Right atrium auricular region (tissue), 2 donors: ENCODE data around the gene NT5DC1. TPM values are rescaled to one million over a fixed set of nuclear protein-coding genes. Genes with fewer than 3 reads are reported as not detected.

Experiments
- DNase-seq: peaks from one replicate; pipeline ENCODE4 v3.0.0-alpha.2; 2019; ENCODE audit warnings: low spot score
- H3K27ac ChIP-seq, 2 donors: fragments of 200-600 bp; sonication (generic); 1 replicate in 1 of 2; 2 replicates in 1 of 2; pipeline ENCODE4 v1.5.1; 2016 to 2019
- H3K27me3 ChIP-seq, 2 donors: fragments of 200-600 bp; sonication (generic); one replicate each; pipeline versions ENCODE4 v1.5.1 to v1.6.0; 2017 to 2019
- H3K36me3 ChIP-seq: fragments of 200-600 bp; sonication (generic); one replicate; pipeline ENCODE4 v1.5.1; 2016
- H3K4me1 ChIP-seq, 2 donors: fragments of 200-600 bp; sonication (generic); one replicate each; pipeline versions ENCODE4 v1.5.1 to v1.6.0; 2017 to 2019
- H3K4me3 ChIP-seq, 2 donors: fragments of 200-600 bp; sonication (generic); 1 replicate in 1 of 2; 2 replicates in 1 of 2; pipeline ENCODE4 v1.5.1; 2017 to 2019; ENCODE audit warnings: mild to moderate bottlenecking in 1 of 2, moderate library complexity in 1 of 2
- H3K9me3 ChIP-seq, 2 donors: fragments of 200-600 bp; sonication (generic); one replicate each; pipeline ENCODE4 v1.5.1; 2019
- total RNA-seq, 2 donors: library from RNA; depleted of rRNA; stranded (reverse); fragments of >200 nt; gene quantifications; one replicate each; pipeline ENCODE4 v1.1.0, GENCODE V29; 2016
- TF ChIP-seq, protein P1 (sequence below), 2 donors: fragments of 200-600 bp; sonication (generic); IDR thresholded peaks; one replicate each; pipeline ENCODE4 v1.5.1; 2019; ENCODE audit warnings: antibody characterized with exemption in 2 of 2

NT5DC1 gene
- total RNA-seq, 2 donors from 2014 or later: 11.2 to 22.6 TPM

DNA sequence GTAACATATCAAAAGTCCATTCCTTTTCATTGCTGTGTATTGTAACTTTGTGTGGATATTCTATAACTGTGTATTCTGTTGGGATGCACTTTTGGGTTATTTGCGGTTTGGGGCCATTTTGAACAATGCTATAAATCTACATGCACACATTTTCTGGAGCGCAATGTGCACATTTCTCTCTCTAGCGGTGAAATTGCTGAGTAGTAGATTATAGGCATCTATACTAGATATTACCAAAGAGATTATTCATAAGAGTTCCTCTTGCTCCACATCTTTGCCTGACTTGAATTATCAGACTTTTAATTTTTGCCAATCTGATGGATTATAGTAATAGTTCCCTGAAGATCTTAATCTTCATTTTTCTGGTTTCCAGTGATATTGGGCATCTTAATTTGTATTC is 21.7 kb upstream of the NT5DC1 start:
- Histone ChIP-seq H3K4me1 (peaks cover 0 to under 1% of the 10 kb centered on the region in 2 donors), H3K9me3 (no peaks in the 10 kb centered on the region), H3K36me3 (no peaks in the 10 kb centered on the region), H3K4me3 (no peak overlapping the region), H3K27me3 (no peaks in the 10 kb centered on the region), H3K27ac (no peak overlapping the region)
- TF ChIP-seq, protein P1, sequence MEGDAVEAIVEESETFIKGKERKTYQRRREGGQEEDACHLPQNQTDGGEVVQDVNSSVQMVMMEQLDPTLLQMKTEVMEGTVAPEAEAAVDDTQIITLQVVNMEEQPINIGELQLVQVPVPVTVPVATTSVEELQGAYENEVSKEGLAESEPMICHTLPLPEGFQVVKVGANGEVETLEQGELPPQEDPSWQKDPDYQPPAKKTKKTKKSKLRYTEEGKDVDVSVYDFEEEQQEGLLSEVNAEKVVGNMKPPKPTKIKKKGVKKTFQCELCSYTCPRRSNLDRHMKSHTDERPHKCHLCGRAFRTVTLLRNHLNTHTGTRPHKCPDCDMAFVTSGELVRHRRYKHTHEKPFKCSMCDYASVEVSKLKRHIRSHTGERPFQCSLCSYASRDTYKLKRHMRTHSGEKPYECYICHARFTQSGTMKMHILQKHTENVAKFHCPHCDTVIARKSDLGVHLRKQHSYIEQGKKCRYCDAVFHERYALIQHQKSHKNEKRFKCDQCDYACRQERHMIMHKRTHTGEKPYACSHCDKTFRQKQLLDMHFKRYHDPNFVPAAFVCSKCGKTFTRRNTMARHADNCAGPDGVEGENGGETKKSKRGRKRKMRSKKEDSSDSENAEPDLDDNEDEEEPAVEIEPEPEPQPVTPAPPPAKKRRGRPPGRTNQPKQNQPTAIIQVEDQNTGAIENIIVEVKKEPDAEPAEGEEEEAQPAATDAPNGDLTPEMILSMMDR (IDR thresholded peaks at IDR 0.05): no peak
- DNase-seq: no peak

DNA sequence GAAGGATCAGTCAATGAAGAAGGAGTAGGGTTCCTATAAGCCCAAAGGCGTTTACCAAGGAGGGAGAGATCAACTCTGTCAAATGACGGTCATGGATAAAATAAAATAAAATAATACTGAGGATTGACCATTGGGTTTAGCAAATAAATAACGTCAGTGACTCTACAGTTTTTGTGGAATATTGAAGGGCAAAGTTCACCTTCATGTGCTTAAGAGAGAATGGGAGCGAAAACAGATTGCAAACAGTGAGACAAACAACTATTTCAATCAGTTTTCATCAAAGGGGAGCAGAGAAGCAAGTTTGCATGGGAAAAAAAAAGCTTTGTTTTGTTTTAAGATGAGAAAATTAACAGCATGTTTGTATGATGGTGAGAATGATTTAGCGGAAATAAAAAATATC is 17.6 kb upstream of the NT5DC1 start:
- H3K27me3 ChIP-seq: no peaks in the 10 kb centered on the region
- H3K4me3 ChIP-seq: no peak overlapping the region
- no peaks in the 10 kb centered on the region for H3K36me3 ChIP-seq
- no peak for DNase-seq
- no peaks in the 10 kb centered on the region for H3K9me3 ChIP-seq
- TF ChIP-seq, protein P1 (IDR thresholded peaks at IDR 0.05): no peak
- H3K27ac ChIP-seq: no peak overlapping the region
- no peaks in the 10 kb centered on the region for H3K4me1 ChIP-seq

DNA sequence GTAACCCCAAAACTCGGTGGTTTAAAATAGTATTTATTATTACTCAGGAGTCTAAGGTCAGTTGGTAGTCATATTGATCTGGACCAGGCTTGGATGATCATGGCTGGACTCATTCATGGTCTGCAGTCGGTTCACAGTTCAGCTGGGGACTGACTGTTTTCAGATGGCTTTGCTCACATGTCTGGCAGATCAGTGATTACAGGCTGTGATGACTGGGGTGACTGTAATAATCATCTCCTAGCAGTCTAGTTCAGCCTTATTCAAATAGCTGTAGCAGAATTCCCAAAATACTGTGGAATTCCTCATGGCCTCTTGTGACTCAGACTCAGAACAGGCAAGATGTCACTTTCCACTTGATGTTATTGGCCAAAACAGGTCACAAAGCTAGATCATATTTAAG is 16.4 kb upstream of the NT5DC1 start:
- DNase-seq: no peak
- H3K4me3 ChIP-seq: no peak overlapping the region
- no peak overlapping the region for H3K27ac ChIP-seq
- TF ChIP-seq, protein P1 (IDR thresholded peaks at IDR 0.05): no peak
- H3K4me1 ChIP-seq: no peaks in the 10 kb centered on the region
- H3K27me3 ChIP-seq: no peaks in the 10 kb centered on the region
- H3K36me3 ChIP-seq: no peaks in the 10 kb centered on the region
- H3K9me3 ChIP-seq: no peaks in the 10 kb centered on the region

DNA sequence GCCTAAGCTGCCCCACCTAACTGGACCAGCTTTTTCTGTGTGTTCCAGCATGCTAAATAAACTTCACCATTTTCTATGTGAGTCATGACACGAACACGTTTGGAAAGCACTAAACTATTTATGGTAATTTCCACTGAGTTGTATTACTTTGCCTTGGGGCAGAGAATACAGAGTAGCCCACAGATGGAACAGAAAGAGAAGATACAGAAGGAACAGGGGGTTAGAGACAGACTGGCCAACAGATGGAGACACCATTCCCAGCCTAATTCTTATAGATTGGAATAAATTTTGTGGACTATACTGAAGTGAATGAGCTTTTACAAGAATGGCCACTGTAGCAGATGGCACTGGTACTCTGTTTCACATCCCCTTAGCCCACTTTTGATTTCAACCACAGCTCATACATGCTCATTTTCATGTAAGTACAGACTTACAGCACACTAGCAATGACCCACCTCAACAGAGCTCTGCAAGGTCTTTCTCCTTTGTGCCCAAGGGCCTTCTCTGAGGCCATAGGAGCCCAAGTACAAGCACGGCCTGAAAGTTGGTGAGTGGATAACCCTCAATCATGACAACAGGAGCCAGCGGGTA is 13.1 kb upstream of the NT5DC1 start:
- Histone ChIP-seq H3K27me3 (no peaks in the 10 kb centered on the region), H3K4me1 (no peaks in the 10 kb centered on the region), H3K36me3 (no peaks in the 10 kb centered on the region), H3K4me3 (no peak overlapping the region), H3K9me3 (no peaks in the 10 kb centered on the region), H3K27ac (no peak overlapping the region)
- DNase-seq: no peak
- TF ChIP-seq, protein P1 (IDR thresholded peaks at IDR 0.05): no peak

DNA sequence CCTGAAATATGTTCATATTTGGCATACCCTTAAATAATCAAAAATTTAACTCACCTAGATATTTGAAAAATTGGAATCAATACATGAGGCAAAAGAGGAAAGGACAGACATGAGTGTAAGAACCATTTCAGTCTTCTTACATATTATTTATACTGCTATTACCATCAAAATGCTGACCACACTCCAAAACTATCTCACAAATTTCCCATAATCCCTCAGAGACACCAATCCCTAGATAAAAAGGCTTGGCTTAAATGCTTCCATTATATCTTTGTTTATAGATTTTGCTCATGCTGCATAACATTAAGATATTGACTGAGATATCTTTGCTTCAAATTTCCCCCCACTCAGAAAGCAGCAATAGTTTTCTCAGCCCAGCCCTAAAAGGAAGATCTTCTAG is 11.7 kb upstream of the NT5DC1 start:
- Histone ChIP-seq H3K9me3 (no peaks in the 10 kb centered on the region), H3K27ac (no peak overlapping the region), H3K36me3 (no peaks in the 10 kb centered on the region), H3K4me1 (no peaks in the 10 kb centered on the region), H3K4me3 (no peak overlapping the region), H3K27me3 (no peaks in the 10 kb centered on the region)
- TF ChIP-seq, protein P1 (IDR thresholded peaks at IDR 0.05): no peak
- no peak for DNase-seq

DNA sequence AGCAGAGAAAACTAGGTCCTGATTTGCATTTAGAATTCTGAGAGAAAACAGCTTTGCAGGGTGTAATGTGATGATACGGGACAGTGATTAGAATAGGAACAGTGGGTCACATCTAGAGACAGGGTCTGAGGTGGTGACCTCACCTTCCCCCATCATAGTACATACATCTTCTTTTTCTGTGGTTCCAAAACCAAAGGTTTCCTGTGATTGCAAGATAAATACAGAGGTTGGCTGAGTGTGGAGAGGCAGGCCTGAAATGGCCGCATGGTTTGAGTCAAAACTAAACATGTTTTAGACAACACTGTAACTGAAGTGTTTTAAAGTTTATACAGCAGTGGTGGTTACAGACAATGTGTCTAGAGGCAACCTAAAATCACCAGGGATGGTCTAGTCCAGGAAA is 10.4 kb upstream of the NT5DC1 start:
- Histone ChIP-seq H3K27ac (no peak overlapping the region), H3K4me1 (no peaks in the 10 kb centered on the region), H3K27me3 (no peaks in the 10 kb centered on the region), H3K4me3 (no peak overlapping the region), H3K36me3 (no peaks in the 10 kb centered on the region), H3K9me3 (no peaks in the 10 kb centered on the region)
- no peak for DNase-seq
- TF ChIP-seq, protein P1 (IDR thresholded peaks at IDR 0.05): no peak
